GM12892 (cell line): Measurements from ENCODE around the gene ASTL.

Source experiments
- POLR2A ChIP-seq: IDR thresholded peaks from 2 replicates; pipeline ENCODE4 v1.6.1; 2011; ENCODE audit warnings: low read depth, low read length, control low read depth
- POLR2AphosphoS5 ChIP-seq: IDR thresholded peaks from 2 replicates; pipeline ENCODE4 v1.6.1; 2011; ENCODE audit warnings: low read depth, low read length, control low read depth

DNA sequence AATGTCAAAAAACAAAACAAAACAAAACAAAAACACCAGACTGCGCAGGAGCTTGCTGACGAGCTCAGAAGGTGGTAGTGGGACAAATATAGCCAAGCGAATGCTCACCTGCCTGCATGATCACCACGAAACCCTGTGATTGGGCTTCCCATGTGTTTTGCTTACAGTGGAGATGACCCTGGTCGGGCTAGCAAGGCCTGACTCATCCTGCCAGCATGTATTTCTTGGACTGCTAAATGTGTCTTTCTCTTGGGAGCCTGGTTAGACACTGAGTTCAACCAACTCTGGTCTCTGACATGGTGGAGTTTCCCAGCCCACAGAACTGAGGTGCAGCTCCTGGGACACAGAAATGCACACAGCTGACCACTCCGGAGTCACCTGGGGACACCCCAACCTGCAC, 37.6 kb upstream of the ASTL start:
- TF ChIP-seq POLR2A (no peak), POLR2AphosphoS5 (no peak)
